DND-41 (cell line): ENCODE results near the gene SELENOK.

Experiments used
- EZH2 ChIP-seq: IDR thresholded peaks from 3 replicates; pipeline ENCODE4 v1.6.1; 2012; ENCODE audit warnings: borderline replicate concordance, low read depth, mild to moderate bottlenecking, moderate library complexity, low read length, inconsistent platforms; ENCODE audit not compliant: severe bottlenecking
- TF ChIP-seq, protein P1 (sequence below): IDR thresholded peaks from 2 replicates; pipeline ENCODE4 v1.5.1; 2012; ENCODE audit warnings: borderline replicate concordance, low read length, moderate library complexity, mild to moderate bottlenecking; ENCODE audit not compliant: poor library complexity, severe bottlenecking; ENCODE audit errors: extremely low read depth

- no peak for TF ChIP-seq EZH2
- TF ChIP-seq, protein P1, sequence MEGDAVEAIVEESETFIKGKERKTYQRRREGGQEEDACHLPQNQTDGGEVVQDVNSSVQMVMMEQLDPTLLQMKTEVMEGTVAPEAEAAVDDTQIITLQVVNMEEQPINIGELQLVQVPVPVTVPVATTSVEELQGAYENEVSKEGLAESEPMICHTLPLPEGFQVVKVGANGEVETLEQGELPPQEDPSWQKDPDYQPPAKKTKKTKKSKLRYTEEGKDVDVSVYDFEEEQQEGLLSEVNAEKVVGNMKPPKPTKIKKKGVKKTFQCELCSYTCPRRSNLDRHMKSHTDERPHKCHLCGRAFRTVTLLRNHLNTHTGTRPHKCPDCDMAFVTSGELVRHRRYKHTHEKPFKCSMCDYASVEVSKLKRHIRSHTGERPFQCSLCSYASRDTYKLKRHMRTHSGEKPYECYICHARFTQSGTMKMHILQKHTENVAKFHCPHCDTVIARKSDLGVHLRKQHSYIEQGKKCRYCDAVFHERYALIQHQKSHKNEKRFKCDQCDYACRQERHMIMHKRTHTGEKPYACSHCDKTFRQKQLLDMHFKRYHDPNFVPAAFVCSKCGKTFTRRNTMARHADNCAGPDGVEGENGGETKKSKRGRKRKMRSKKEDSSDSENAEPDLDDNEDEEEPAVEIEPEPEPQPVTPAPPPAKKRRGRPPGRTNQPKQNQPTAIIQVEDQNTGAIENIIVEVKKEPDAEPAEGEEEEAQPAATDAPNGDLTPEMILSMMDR: no peak
These were observed at the start of gene SELENOK for GRCh38 chr3:53891497-53892285.
